GM10266 (cell line): ENCODE results near the gene WWC1.

Experiments
- DNase-seq: peaks from one replicate; pipeline ENCODE4 v3.0.0; 2012; ENCODE audit errors: extremely low spot score
- TF ChIP-seq, protein P1 (sequence below): IDR thresholded peaks from 2 replicates; pipeline ENCODE4 v1.5.1; 2012; ENCODE audit warnings: mild to moderate bottlenecking, low read depth; ENCODE audit not compliant: control insufficient read depth, insufficient read depth; ENCODE audit errors: missing control alignments

WWC1 gene

GRCh38 chr5:168413596-168413995 lies 122.2 kb downstream of the WWC1 start:
- DNase-seq = no peak
- TF ChIP-seq, protein P1, sequence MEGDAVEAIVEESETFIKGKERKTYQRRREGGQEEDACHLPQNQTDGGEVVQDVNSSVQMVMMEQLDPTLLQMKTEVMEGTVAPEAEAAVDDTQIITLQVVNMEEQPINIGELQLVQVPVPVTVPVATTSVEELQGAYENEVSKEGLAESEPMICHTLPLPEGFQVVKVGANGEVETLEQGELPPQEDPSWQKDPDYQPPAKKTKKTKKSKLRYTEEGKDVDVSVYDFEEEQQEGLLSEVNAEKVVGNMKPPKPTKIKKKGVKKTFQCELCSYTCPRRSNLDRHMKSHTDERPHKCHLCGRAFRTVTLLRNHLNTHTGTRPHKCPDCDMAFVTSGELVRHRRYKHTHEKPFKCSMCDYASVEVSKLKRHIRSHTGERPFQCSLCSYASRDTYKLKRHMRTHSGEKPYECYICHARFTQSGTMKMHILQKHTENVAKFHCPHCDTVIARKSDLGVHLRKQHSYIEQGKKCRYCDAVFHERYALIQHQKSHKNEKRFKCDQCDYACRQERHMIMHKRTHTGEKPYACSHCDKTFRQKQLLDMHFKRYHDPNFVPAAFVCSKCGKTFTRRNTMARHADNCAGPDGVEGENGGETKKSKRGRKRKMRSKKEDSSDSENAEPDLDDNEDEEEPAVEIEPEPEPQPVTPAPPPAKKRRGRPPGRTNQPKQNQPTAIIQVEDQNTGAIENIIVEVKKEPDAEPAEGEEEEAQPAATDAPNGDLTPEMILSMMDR = no peak

GRCh38 chr5:168415401-168415800 lies 124.0 kb downstream of the WWC1 start:
- TF ChIP-seq, protein P1 = no peak
- no peak for DNase-seq

DNA sequence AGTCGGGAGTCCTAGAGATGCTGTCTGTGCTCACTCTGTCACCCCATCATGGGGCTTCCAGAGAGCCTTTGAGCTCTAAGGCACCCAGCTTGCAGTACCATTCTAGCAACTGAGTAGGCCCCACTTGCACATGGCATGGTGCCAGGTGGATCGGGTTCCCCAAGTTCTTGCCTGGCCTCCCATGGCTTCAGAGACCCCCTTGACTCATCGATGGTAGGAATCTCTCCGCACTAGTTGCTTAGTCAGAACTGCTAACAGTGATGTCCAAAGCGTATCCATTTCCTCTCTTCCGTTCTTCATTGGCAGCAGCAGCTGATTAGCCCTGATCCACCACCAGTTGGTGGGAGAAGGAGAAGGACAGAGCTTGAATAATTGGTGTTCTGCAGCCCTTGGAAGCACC lies 124.5 kb downstream of the WWC1 start:
- DNase-seq = no peak
- TF ChIP-seq, protein P1 = no peak

DNA sequence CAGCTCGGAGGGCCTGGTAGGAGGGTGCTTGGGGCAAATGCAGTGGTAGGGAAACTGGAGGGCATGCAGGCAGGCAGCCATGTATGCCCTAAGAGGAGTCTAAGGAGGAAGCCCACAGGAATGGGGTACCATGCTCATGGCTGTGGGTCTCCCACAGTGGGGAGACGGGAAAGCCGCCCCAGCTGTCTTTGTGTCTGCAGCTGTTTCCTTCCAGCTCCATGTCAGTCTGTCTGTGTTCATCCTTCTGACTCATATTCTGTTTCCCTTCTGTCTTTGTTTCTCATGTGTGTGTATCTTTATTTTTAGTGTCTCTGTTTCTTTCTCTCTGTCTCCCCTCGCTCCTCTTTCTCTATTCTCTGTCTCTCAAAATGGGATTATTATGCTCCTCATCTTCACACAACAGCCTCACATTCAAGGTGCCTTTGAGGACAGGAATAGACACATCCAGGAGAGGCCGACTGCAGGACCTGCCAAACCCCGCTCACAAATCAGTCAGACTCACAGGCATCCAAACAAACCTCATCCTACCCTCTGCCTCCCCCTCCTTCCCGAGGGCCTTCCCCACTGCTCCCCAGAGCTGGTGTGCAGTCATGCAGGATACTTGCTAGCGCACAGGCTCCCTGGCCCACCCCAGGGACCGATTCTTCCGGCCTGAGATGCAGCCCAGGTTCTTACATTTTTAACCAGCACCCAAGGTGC lies 126.4 kb downstream of the WWC1 start:
- no peak for DNase-seq
- TF ChIP-seq, protein P1 = no peak

- TF ChIP-seq, protein P1 = no peak
- no peak for DNase-seq
These were observed 129.0 kb downstream of the WWC1 start for GRCh38 chr5:168420461-168420860.

DNA sequence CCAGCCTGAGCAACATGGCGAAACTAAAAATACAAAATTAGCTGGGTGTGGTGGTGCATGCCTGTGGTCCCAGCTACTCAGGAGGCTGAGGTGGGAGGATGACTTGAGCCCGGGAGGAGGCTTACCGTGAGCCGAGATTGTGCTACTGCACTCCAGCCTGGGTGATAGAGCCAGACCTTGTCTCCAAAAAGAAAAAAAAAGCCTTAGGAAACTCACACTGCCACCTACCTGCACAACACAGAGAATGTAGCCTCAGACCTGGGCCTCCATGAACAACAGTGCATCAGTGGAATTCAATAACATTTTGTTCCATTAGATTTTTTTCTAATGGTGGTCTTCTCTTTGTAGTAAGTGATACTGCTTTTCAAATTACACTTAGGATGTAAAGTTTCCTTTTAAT lies 131.0 kb downstream of the WWC1 start:
- no peak for DNase-seq

DNA sequence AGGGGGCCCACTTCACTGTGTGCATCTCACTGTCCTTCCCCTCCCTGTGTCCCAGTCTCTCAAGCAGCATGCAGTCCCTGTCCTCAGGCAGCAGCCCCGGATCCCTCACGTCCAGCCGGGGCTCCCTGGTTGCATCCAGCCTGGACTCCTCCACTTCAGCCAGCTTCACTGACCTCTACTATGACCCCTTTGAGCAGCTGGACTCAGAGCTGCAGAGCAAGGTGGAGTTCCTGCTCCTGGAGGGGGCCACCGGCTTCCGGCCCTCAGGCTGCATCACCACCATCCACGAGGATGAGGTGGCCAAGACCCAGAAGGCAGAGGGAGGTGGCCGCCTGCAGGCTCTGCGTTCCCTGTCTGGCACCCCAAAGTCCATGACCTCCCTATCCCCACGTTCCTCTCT lies 132.0 kb downstream of the WWC1 start:
- no peak for DNase-seq
- TF ChIP-seq, protein P1 = no peak

More for the DNA sequence above, 131.0 kb downstream of the WWC1 start:
- TF ChIP-seq, protein P1 = no peak
